Subcutaneous abdominal adipose tissue (tissue), 5 donors: ENCODE data around the gene COX4I2.

Experiments
- H3K27ac ChIP-seq: one replicate; pipeline ENCODE4 v1.7.0; 2013; ENCODE audit warnings: low read depth, mild to moderate bottlenecking, inconsistent platforms, low read length, moderate library complexity
- H3K27me3 ChIP-seq, 5 donors: one replicate each; pipeline ENCODE4 v1.7.0; 2013; ENCODE audit warnings: low read length in 5 of 5, inconsistent platforms in 1 of 5; ENCODE audit not compliant: control insufficient read depth in 5 of 5, insufficient read depth in 4 of 5
- H3K36me3 ChIP-seq, 5 donors: one replicate each; pipeline ENCODE4 v1.7.0; 2013; ENCODE audit warnings: low read length in 5 of 5; ENCODE audit not compliant: control insufficient read depth in 5 of 5, insufficient read depth in 5 of 5
- H3K4me1 ChIP-seq, 5 donors: one replicate each; pipeline ENCODE4 v1.7.0; 2013; ENCODE audit warnings: low read length in 5 of 5, mild to moderate bottlenecking in 3 of 5, moderate library complexity in 1 of 5; ENCODE audit not compliant: control insufficient read depth in 5 of 5, insufficient read depth in 5 of 5
- H3K4me3 ChIP-seq, 5 donors: one replicate each; pipeline ENCODE4 v1.7.0; 2013; ENCODE audit warnings: low read length in 5 of 5, low read depth in 1 of 5
- H3K9ac ChIP-seq, 5 donors: one replicate each; pipeline ENCODE4 v1.7.0; 2013; ENCODE audit warnings: low read length in 5 of 5, mild to moderate bottlenecking in 4 of 5, moderate library complexity in 3 of 5
- H3K9me3 ChIP-seq, 5 donors: one replicate each; pipeline ENCODE4 v1.7.0; 2013; ENCODE audit warnings: low read length in 5 of 5; ENCODE audit not compliant: control insufficient read depth in 5 of 5
- donor health status: healthy.
- donor health status: healthy.
- donor health status: healthy.
- donor health status: healthy.
- donor health status: healthy.

The COX4I2 gene

GRCh38 chr20:31652917-31653396 is 15.2 kb downstream of the COX4I2 start:
- Histone ChIP-seq H3K9me3 (no peaks in the 10 kb centered on the region), H3K27ac (no peak overlapping the region), H3K9ac (no peak overlapping the region)

DNA sequence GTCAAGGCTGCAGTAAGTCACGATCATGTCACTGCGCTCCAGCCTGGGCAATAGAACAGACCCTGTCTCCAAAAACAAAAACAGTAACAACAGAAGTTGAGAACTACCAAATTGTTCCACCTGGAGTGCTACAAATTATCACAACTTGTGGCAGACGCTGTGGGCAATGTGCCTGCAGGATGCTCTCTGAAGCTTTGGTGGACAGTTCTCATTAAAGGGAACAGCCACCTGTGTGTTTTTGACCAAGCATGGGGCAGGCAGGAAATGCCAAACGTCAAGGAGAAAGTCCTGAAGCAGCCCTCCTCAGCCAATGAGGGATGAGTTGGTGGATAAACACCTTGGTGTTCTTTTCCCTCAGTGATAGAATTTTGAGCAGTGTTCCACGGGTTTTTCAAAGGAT is 15.8 kb downstream of the COX4I2 start:
- Histone ChIP-seq H3K9me3 (no peaks in the 10 kb centered on the region), H3K36me3 (no peaks in the 10 kb centered on the region), H3K4me3 (no peak overlapping the region), H3K4me1 (peaks cover 0 to 15% (median 4%) of the 10 kb centered on the region in 5 donors), H3K27ac (no peak overlapping the region), H3K27me3 (no peaks in the 10 kb centered on the region), H3K9ac (no peak overlapping the region)

More at GRCh38 chr20:31652917-31653396, 15.2 kb downstream of the COX4I2 start:
- Histone ChIP-seq H3K36me3 (no peaks in the 10 kb centered on the region), H3K4me3 (no peak overlapping the region), H3K27me3 (no peaks in the 10 kb centered on the region), H3K4me1 (peaks cover 0 to 15% (median 4%) of the 10 kb centered on the region in 5 donors)

DNA sequence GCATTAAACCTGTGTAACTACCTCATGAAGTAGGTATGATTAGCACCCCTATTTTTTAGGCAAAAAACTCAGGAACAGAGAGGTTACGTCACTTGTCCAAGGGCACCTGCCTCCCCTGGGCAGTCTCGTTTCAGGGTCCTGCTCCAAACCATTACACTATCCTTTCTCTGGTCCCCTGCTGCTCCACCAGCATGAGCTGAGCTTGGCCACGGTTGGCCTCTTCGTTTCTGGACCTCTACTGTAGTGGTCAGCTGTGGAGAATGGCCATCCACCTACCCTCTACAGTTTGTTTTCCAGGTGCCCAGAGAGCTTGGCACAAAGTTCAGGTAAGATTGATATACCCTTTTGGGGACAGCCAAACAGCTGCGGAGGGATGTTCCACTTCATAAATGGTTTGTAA is 16.8 kb downstream of the COX4I2 start:
- no peaks in the 10 kb centered on the region for H3K27me3 ChIP-seq
- H3K4me1 ChIP-seq = peaks cover 0 to 15% (median 4%) of the 10 kb centered on the region in 5 donors

GRCh38 chr20:31661625-31662371 is 24.1 kb downstream of the COX4I2 start:
- H3K27me3 ChIP-seq = no peaks in the 10 kb centered on the region
- no peaks in the 10 kb centered on the region for H3K9me3 ChIP-seq
- peak overlapping the region; percentile 54 to 67 (median 66) for H3K4me3 ChIP-seq
- peak overlapping the region; percentile 72 for H3K27ac ChIP-seq
- H3K9ac ChIP-seq = peak overlapping the region in 3 of 5 donors; percentile 1 to 60 (median 45)
- H3K36me3 ChIP-seq = peaks cover 0 to 23% (median 19%) of the 10 kb centered on the region in 5 donors
- peaks cover 24 to 48% (median 47%) of the 10 kb centered on the region in 5 donors for H3K4me1 ChIP-seq

More for the DNA sequence above, 16.8 kb downstream of the COX4I2 start:
- no peak overlapping the region for H3K4me3 ChIP-seq
- H3K36me3 ChIP-seq = no peaks in the 10 kb centered on the region
- no peak overlapping the region for H3K9ac ChIP-seq
- H3K27ac ChIP-seq = no peak overlapping the region
- H3K9me3 ChIP-seq = no peaks in the 10 kb centered on the region

DNA sequence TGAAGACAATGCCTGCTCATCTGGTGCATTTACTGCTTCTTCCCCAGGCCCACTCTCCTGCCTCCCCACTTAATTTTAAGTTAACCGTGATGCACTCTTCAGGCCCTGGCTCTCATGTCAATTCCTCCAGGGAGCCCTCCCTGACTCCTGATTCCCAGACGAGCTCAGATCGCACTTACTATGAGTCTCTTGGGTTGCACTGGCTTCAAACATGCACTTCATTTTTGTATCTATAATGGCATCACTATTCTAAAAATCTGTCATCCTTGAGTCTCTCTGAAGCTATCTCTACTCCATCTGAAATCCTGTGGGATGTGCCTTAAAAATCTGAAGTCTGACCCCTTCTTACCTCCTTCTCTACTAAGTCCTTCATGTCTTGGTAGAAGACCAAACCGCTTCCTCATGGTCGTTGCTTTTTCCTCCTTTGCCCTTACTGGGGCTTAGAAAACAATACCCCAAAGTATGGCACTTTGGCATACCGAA is 24.7 kb downstream of the COX4I2 start:
- H3K4me3 ChIP-seq = peak overlapping the region in 2 of 5 donors; percentile 66 to 67
- no peaks in the 10 kb centered on the region for H3K9me3 ChIP-seq
- H3K27ac ChIP-seq = peak overlapping the region; percentile 72
- peaks cover 0 to 23% (median 19%) of the 10 kb centered on the region in 5 donors for H3K36me3 ChIP-seq
- H3K4me1 ChIP-seq = peaks cover 27 to 54% (median 53%) of the 10 kb centered on the region in 5 donors
- no peaks in the 10 kb centered on the region for H3K27me3 ChIP-seq
- peak overlapping the region in 3 of 5 donors; percentile 26 to 56 (median 45) for H3K9ac ChIP-seq

- Histone ChIP-seq H3K9me3 (no peaks in the 10 kb centered on the region), H3K9ac (peak overlapping the region in 1 of 5 donors; percentile 42), H3K4me3 (no peak overlapping the region), H3K27me3 (no peaks in the 10 kb centered on the region), H3K27ac (peak overlapping the region; percentile 82), H3K4me1 (peaks cover 29 to 64% (median 62%) of the 10 kb centered on the region in 5 donors), H3K36me3 (peaks cover 0 to 26% (median 19%) of the 10 kb centered on the region in 5 donors)
Observed at GRCh38 chr20:31663524-31663837, 25.8 kb downstream of the COX4I2 start.

- peaks cover 0 to 26% (median 19%) of the 10 kb centered on the region in 5 donors for H3K36me3 ChIP-seq
- no peaks in the 10 kb centered on the region for H3K9me3 ChIP-seq
- peak overlapping the region; percentile 82 for H3K27ac ChIP-seq
- H3K4me3 ChIP-seq = no peak overlapping the region
- H3K4me1 ChIP-seq = peaks cover 29 to 66% (median 64%) of the 10 kb centered on the region in 5 donors
- H3K27me3 ChIP-seq = no peaks in the 10 kb centered on the region
- peak overlapping the region in 2 of 5 donors; percentile 1 to 42 for H3K9ac ChIP-seq
Observed at GRCh38 chr20:31663838-31664695, 26.4 kb downstream of the COX4I2 start.

GRCh38 chr20:31664696-31665354 is 27.1 kb downstream of the COX4I2 start:
- Histone ChIP-seq H3K27me3 (no peaks in the 10 kb centered on the region), H3K4me1 (peaks cover 30 to 73% (median 68%) of the 10 kb centered on the region in 5 donors), H3K9ac (peak overlapping the region; percentile 10 to 57 (median 37)), H3K4me3 (no peak overlapping the region), H3K36me3 (peaks cover 0 to 26% (median 19%) of the 10 kb centered on the region in 5 donors), H3K9me3 (no peaks in the 10 kb centered on the region), H3K27ac (peak overlapping the region; percentile 82)

- H3K4me3 ChIP-seq = no peak overlapping the region
- H3K36me3 ChIP-seq = peaks cover 0 to 26% (median 19%) of the 10 kb centered on the region in 5 donors
- no peaks in the 10 kb centered on the region for H3K9me3 ChIP-seq
- H3K27ac ChIP-seq = peak overlapping the region; percentile 82
- peak overlapping the region in 3 of 5 donors; percentile 11 to 51 (median 37) for H3K9ac ChIP-seq
- no peaks in the 10 kb centered on the region for H3K27me3 ChIP-seq
- H3K4me1 ChIP-seq = peaks cover 39 to 83% (median 77%) of the 10 kb centered on the region in 5 donors
Observed at GRCh38 chr20:31665753-31666152, 28.0 kb downstream of the COX4I2 start.
